Stimulated activated CD4-positive, alpha-beta T cell treated with anti-CD3 and anti-CD28 coated beads, Interleukin-1b, Interleukin-23, amount 100 ng/mL, for 1 hour (primary cell): Measurements from ENCODE around the gene PLA2G12A.

Source experiments
- DNase-seq, 2 donors: peaks; one replicate each; pipeline ENCODE4 v3.0.0-alpha.2; 2020; ENCODE audit warnings: low read depth in 2 of 2

The PLA2G12A gene

GRCh38 chr4:109729117-109729717 is 653 bp downstream of the PLA2G12A start:
- DNase-seq: peak in 1 of 2 donors; percentile 1

GRCh38 chr4:109728385-109728784 is 1.5 kb downstream of the PLA2G12A start:
- no peak for DNase-seq

GRCh38 chr4:109723110-109723509 is 6.8 kb downstream of the PLA2G12A start:
- no peak for DNase-seq

GRCh38 chr4:109722357-109722756 is 7.5 kb downstream of the PLA2G12A start:
- no peak for DNase-seq

- no peak for DNase-seq
Observed at GRCh38 chr4:109721033-109721432, 8.8 kb downstream of the PLA2G12A start.

GRCh38 chr4:109719604-109720003 is 10.3 kb downstream of the PLA2G12A start:
- DNase-seq: no peak

GRCh38 chr4:109718759-109719158 is 11.1 kb downstream of the PLA2G12A start:
- DNase-seq: no peak

GRCh38 chr4:109713500-109713899 is 16.4 kb downstream of the PLA2G12A start:
- no peak for DNase-seq

- no peak for DNase-seq
Observed at GRCh38 chr4:109708990-109709389, 20.9 kb downstream of the PLA2G12A start.

GRCh38 chr4:109708435-109708834 is 21.4 kb downstream of the PLA2G12A start:
- no peak for DNase-seq

- no peak for DNase-seq
Observed at GRCh38 chr4:109703664-109704361, 26.1 kb downstream of the PLA2G12A start.

GRCh38 chr4:109702950-109703663 is 26.8 kb downstream of the PLA2G12A start, which contains the start of gene CASP6:
TSS of gene CASP6 (minus strand) at chr4:109703445. CDS start at chr4:109703395, 50 bp downstream.
- DNase-seq: peak; percentile 32 to 40

GRCh38 chr4:109701566-109702410 is 28.1 kb downstream of the PLA2G12A start:
- no peak for DNase-seq

- DNase-seq: no peak
Observed at GRCh38 chr4:109699553-109700225, 30.2 kb downstream of the PLA2G12A start.

GRCh38 chr4:109698656-109699055 is 31.2 kb downstream of the PLA2G12A start:
- no peak for DNase-seq

- no peak for DNase-seq
Observed at GRCh38 chr4:109691411-109691920, 38.4 kb downstream of the PLA2G12A start.

- no peak for DNase-seq
Observed at GRCh38 chr4:109690690-109691410, 39.0 kb downstream of the PLA2G12A start.

GRCh38 chr4:109684727-109685126 is 45.1 kb downstream of the PLA2G12A start:
- DNase-seq: no peak

GRCh38 chr4:109683621-109684253 is 46.1 kb downstream of the PLA2G12A start:
- DNase-seq: no peak

- DNase-seq: no peak
Observed at GRCh38 chr4:109682875-109683274, 47.0 kb downstream of the PLA2G12A start.
